HFFc6 (cell line): ENCODE results near the gene SLC4A3. TPM values are rescaled to one million over a fixed set of nuclear protein-coding genes. Genes with fewer than 3 reads are reported as not detected.
"Not testable (repeated sequence)": the region's sequence is repeated elsewhere in the genome, so short reads cannot be mapped to it uniquely, and the experiment has no call there.

ENCODE experiments used
- DNase-seq: peaks from one replicate; pipeline ENCODE4 v3.0.0-alpha.2; 2018
- H3K27ac Mint-ChIP-seq: 2 replicates; pipeline ENCODE4 v1.8.0; 2020; ENCODE audit warnings: mild to moderate bottlenecking, mixed read lengths
- H3K27me3 Mint-ChIP-seq: 2 replicates; pipeline ENCODE4 v1.8.0; 2021; ENCODE audit warnings: mild to moderate bottlenecking, moderate library complexity, mixed read lengths; ENCODE audit not compliant: insufficient read depth
- H3K36me3 Mint-ChIP-seq: 2 replicates; pipeline ENCODE4 v1.8.0; 2021; ENCODE audit warnings: low read depth, mixed read lengths
- H3K4me1 Mint-ChIP-seq: 2 replicates; pipeline ENCODE4 v1.8.0; 2020; ENCODE audit warnings: low read depth, mixed read lengths
- H3K4me3 Mint-ChIP-seq: 2 replicates; pipeline ENCODE4 v1.8.0; 2020; ENCODE audit warnings: mild to moderate bottlenecking, moderate library complexity, mixed read lengths
- H3K9me3 Mint-ChIP-seq: 2 replicates; pipeline ENCODE4 v1.8.0; 2020; ENCODE audit warnings: mild to moderate bottlenecking, mixed read lengths
- total RNA-seq, 6 experiments: library from RNA; stranded (reverse); fragmentation: NEBNext Ultra II Directional; extraction: Animal tissue kit (Norgen Biotek cat#: 25700); gene quantifications; 2 replicates in 1 of 6; 3 replicates in 5 of 6; pipeline ENCODE4 v1.2.3, GENCODE V29; 2021
- TF ChIP-seq, protein P1 (sequence below): fragments of 200-600 bp; sonication (generic); IDR thresholded peaks from 2 replicates; pipeline ENCODE4 v1.5.0; 2021; ENCODE audit warnings: antibody characterized with exemption, mild to moderate bottlenecking

SLC4A3 gene
- total RNA-seq, 6 experiments from 2014 or later: 3.7 to 13.5 (median 4.3) TPM

DNA sequence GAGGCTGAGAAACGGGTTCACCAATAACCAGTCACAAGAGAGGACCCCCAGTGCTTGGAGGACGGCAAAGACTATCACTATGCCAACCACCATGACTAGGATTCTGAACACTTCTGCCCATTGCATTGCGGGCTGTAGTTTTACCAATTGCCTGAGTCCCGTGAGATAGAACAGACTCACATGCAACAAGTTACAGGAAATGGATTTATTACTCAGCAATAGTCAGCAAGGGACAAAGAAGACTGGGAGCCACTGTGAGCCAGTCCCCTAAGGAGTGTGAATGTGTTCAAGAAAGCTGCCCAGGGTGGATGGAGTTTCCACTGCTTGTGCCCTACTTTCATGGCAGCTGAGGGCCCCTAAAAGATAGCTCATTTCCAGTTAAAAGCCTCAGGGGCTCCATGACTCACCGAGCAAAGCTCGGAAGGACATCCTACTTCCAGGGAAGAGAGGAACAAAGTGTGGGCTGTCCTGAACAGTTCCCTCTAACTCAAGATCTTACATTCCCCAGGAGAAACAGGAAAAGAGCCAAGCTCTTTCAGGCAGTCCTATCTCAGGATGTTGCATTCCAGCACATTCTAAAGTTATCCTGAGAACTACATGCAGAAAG is 54.4 kb downstream of the SLC4A3 start:
- DNase-seq: peak; percentile 70
- Mint-ChIP-seq H3K27ac (peak overlapping the region; percentile 82), H3K4me1 (peaks cover 66% of the 10 kb centered on the region), H3K27me3 (no peaks in the 10 kb centered on the region; the same call in 1 of the 2 replicates), H3K4me3 (peak overlapping the region; percentile 35; the same call in 1 of the 2 replicates), H3K36me3 (peaks cover 12% of the 10 kb centered on the region; the same call in 1 of the 2 replicates), H3K9me3 (no peaks in the 10 kb centered on the region; the same call in 1 of the 2 replicates)
- TF ChIP-seq, protein P1, sequence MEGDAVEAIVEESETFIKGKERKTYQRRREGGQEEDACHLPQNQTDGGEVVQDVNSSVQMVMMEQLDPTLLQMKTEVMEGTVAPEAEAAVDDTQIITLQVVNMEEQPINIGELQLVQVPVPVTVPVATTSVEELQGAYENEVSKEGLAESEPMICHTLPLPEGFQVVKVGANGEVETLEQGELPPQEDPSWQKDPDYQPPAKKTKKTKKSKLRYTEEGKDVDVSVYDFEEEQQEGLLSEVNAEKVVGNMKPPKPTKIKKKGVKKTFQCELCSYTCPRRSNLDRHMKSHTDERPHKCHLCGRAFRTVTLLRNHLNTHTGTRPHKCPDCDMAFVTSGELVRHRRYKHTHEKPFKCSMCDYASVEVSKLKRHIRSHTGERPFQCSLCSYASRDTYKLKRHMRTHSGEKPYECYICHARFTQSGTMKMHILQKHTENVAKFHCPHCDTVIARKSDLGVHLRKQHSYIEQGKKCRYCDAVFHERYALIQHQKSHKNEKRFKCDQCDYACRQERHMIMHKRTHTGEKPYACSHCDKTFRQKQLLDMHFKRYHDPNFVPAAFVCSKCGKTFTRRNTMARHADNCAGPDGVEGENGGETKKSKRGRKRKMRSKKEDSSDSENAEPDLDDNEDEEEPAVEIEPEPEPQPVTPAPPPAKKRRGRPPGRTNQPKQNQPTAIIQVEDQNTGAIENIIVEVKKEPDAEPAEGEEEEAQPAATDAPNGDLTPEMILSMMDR: no peak

DNA sequence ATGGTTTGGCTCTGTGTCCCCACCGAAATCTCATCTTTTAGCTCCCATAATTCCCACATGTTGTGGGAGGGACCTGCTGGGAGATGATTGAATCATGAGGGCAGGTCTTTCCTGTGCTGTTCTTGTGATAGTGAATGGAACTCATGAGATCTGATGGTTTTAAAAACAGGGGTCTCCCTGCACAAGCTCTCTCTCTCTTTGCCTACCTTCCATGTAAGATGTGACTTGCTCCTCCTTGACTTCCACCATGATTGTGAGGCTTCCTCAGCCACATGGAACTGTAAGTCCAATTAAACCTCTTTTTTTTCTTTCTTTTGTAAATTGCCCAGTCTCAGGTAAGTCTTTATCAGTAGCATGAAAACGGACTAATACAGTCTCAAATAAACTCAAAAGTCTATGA is 56.0 kb downstream of the SLC4A3 start:
- Mint-ChIP-seq H3K27ac (peak overlapping the region; percentile 9; the same call in 1 of the 2 replicates), H3K4me1 (peaks cover 82% of the 10 kb centered on the region), H3K36me3 (peaks cover 16% of the 10 kb centered on the region; the same call in 1 of the 2 replicates)
- not testable (repeated sequence) for H3K27me3 Mint-ChIP-seq, H3K4me3 Mint-ChIP-seq, H3K9me3 Mint-ChIP-seq, DNase-seq

DNA sequence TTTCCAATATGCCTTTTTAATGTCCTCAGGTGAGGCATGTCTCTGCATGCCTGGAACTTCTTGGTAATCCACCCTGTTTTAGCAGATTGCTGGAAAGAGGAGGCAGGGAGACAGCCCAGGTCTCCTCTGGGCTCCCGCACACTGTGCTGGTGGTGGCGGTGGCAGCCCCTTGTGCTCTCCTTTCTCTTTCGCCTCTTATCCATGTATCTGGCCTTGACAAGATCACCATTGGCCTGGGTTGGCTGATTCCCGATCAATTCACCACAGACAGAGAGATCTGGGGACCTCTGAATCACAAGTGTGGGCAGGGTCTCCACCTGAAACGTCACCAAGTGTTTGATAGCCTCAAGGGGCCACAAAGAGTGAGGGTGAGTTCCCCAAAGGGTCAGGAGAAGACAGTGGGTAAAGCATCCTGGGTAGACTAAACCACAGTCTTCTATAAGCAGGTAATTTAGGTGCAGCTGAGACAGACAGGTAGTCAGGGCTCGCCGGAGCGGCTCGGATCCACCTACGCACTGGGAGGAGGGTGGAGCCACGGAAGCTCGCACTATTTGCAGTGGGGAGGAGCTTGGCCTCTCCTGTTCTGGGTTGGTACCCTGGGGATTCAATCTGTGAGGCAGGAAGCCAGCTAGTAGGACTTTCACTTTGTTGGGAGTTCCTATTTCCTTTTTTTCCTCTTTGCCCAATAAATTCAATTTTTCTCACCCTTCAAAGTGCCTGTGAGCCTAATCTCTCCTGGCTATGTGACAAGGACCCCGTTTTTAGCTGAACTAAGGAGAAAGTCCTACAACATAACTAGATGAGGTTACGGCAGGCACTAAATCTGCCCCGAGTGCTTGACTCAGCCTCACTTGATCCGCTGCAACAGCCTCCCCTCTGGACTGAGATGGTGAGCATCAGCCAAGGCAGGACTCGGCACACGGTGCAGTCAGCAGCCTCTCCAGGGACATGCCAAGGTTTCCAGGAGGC is 57.6 kb downstream of the SLC4A3 start:
- Mint-ChIP-seq H3K27me3 (no peaks in the 10 kb centered on the region; the same call in none of the 2 replicates), H3K4me1 (peaks cover 92% of the 10 kb centered on the region), H3K9me3 (no peaks in the 10 kb centered on the region), H3K4me3 (peak overlapping the region; percentile 88), H3K36me3 (peaks cover 16% of the 10 kb centered on the region; the same call in 1 of the 2 replicates), H3K27ac (peak overlapping the region; percentile 80)
- no peak for DNase-seq
- TF ChIP-seq, protein P1: no peak

DNA sequence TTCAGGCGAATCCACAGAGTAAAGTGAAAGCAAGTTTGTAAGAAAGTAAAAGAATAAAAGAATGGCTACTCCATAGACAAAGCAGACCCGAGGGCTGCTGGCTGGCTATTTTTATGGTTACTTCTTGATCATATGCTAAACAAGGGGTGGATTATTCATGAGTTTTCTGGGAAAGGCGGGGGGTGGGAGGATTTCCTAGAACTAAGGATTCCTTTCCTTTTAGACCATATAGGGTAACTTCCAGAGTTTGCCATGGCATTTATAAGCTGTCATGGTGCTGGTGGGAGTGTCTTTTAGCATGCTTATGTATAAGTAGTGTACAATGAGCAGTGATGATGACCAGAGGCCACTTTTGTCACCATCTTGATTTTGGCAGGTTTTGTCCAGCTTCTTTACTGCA is 59.8 kb downstream of the SLC4A3 start:
- TF ChIP-seq, protein P1: no peak
- H3K9me3 Mint-ChIP-seq: no peaks in the 10 kb centered on the region
- peak overlapping the region; percentile 88; the same call in 1 of the 2 replicates for H3K4me3 Mint-ChIP-seq
- H3K36me3 Mint-ChIP-seq: peaks cover 15% of the 10 kb centered on the region; the same call in 1 of the 2 replicates
- DNase-seq: peak; percentile 71
- peaks cover 92% of the 10 kb centered on the region for H3K4me1 Mint-ChIP-seq
- no peaks in the 10 kb centered on the region; the same call in none of the 2 replicates for H3K27me3 Mint-ChIP-seq
- peak overlapping the region; percentile 80 for H3K27ac Mint-ChIP-seq

DNA sequence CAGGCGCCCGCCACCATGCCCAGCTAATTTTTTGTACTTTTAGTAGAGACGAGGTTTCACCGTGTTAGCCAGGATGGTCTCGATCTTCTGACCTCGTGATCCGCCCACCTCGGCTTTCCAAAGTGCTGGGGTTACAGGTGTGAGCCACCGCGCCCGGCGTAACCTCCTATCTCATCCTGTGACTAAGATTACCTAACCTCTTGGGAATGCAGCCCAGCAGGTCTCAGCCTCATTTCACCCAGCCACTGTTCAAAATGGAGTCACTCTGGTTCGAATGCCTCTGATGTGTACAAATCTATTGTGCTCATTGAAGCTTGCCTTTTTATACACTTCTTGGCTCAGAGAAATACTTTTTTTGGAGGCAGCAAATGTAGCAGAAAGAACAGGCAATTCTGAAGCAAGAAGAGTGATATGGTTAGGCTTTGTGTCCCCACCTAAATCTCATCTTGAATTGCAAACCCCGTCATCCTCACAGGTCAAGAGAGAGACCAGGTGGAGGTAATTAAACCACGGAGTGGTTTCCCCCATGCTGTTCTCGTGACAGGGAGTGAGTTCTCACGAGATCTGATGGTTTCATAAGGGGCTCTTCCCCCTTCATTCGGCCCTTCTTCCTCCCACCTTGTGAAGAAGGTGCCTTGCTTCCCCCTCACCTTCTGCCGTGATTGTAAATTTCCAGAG is 60.6 kb downstream of the SLC4A3 start:
- Mint-ChIP-seq H3K9me3 (no peaks in the 10 kb centered on the region), H3K36me3 (peaks cover 10% of the 10 kb centered on the region; the same call in 1 of the 2 replicates), H3K4me3 (peak overlapping the region; percentile 80), H3K27me3 (no peaks in the 10 kb centered on the region; the same call in none of the 2 replicates), H3K4me1 (peaks cover 85% of the 10 kb centered on the region), H3K27ac (peak overlapping the region; percentile 98)
- TF ChIP-seq, protein P1: no peak
- DNase-seq: no peak
